Astrocyte (in vitro differentiated cells and primary cell): ENCODE measurements around the gene SLA2. TPM values are rescaled to one million over a fixed set of nuclear protein-coding genes. Genes with fewer than 3 reads are reported as not detected.

Experiments used
- DNase-seq: peaks from one replicate; pipeline ENCODE4 v3.0.0-alpha.2; 2010; ENCODE audit warnings: low read depth
- FAIRE-seq: peaks from 2 replicates; lab custom pipeline; 2011; peaks lifted over from hg19 to GRCh38; lab: Jason Lieb, UNC
- H2AFZ ChIP-seq: 2 replicates; pipeline ENCODE4 v1.6.0; 2012; ENCODE audit warnings: low read depth, low read length, inconsistent platforms
- H3K27ac ChIP-seq: 2 replicates; pipeline ENCODE4 v1.5.1; 2011; ENCODE audit warnings: low read depth, low read length, inconsistent platforms
- H3K27me3 ChIP-seq: 2 replicates; pipeline ENCODE4 v1.6.0; 2011; ENCODE audit warnings: low read length, inconsistent platforms; ENCODE audit not compliant: insufficient read depth
- H3K36me3 ChIP-seq: 2 replicates; pipeline ENCODE4 v1.5.1; 2011; ENCODE audit warnings: low read length, inconsistent platforms; ENCODE audit not compliant: insufficient read depth
- H3K4me1 ChIP-seq: 2 replicates; pipeline ENCODE4 v1.5.1; 2011; ENCODE audit warnings: low read length, inconsistent platforms; ENCODE audit not compliant: insufficient read depth
- H3K4me2 ChIP-seq: 2 replicates; pipeline ENCODE4 v1.6.0; 2012; ENCODE audit warnings: low read length, inconsistent platforms
- H3K4me3 ChIP-seq: 2 replicates; pipeline ENCODE4 v1.5.1; 2011; ENCODE audit warnings: low read depth, mild to moderate bottlenecking, low read length, inconsistent platforms; ENCODE audit not compliant: insufficient read depth
- H3K79me2 ChIP-seq: 2 replicates; pipeline ENCODE4 v1.6.0; 2012; ENCODE audit warnings: mild to moderate bottlenecking, low read length, inconsistent platforms; ENCODE audit not compliant: insufficient read depth
- H3K9ac ChIP-seq: 2 replicates; pipeline ENCODE4 v1.6.0; 2012; ENCODE audit warnings: mild to moderate bottlenecking, low read length, inconsistent platforms
- H3K9me3 ChIP-seq: 2 replicates; pipeline ENCODE4 v1.5.1; 2012; ENCODE audit warnings: low read depth, mild to moderate bottlenecking, low read length, inconsistent platforms; ENCODE audit not compliant: insufficient read depth
- H4K20me1 ChIP-seq: 2 replicates; pipeline ENCODE4 v1.6.0; 2012; ENCODE audit warnings: low read length, inconsistent platforms; ENCODE audit not compliant: insufficient read depth
- H3K27ac Mint-ChIP-seq: one replicate; pipeline ENCODE4 v1.8.0; 2021; ENCODE audit warnings: mild to moderate bottlenecking, mixed read lengths; ENCODE audit not compliant: unreplicated experiment
- H3K27me3 Mint-ChIP-seq: one replicate; pipeline ENCODE4 v1.8.0; 2021; ENCODE audit warnings: low read depth, mixed read lengths; ENCODE audit not compliant: unreplicated experiment
- H3K36me3 Mint-ChIP-seq: one replicate; pipeline ENCODE4 v1.8.0; 2021; ENCODE audit warnings: low read depth, mixed read lengths; ENCODE audit not compliant: unreplicated experiment
- H3K4me1 Mint-ChIP-seq: one replicate; pipeline ENCODE4 v1.8.0; 2021; ENCODE audit warnings: low read depth, mixed read lengths; ENCODE audit not compliant: unreplicated experiment
- H3K4me3 Mint-ChIP-seq: one replicate; pipeline ENCODE4 v1.8.0; 2021; ENCODE audit warnings: mild to moderate bottlenecking, moderate library complexity, mixed read lengths; ENCODE audit not compliant: unreplicated experiment
- H3K9me3 Mint-ChIP-seq: one replicate; pipeline ENCODE4 v1.8.0; 2021; ENCODE audit warnings: mild to moderate bottlenecking, mixed read lengths; ENCODE audit not compliant: unreplicated experiment
- EZH2 ChIP-seq: IDR thresholded peaks from 2 replicates; pipeline ENCODE4 v1.6.1; 2012; ENCODE audit warnings: mild to moderate bottlenecking, low read length, inconsistent platforms; ENCODE audit not compliant: insufficient read depth
- total RNA-seq: library from RNA; stranded (reverse); gene quantifications from 2 replicates; pipeline ENCODE4 v1.2.1, GENCODE V29; 2021
- TF ChIP-seq, protein P1 (sequence below): IDR thresholded peaks from 2 replicates; pipeline ENCODE4 v1.5.1; 2011; ENCODE audit warnings: low read depth, mild to moderate bottlenecking, inconsistent platforms, low read length, moderate library complexity; ENCODE audit not compliant: insufficient read depth

The SLA2 gene
- total RNA-seq, 1 donor from 2014 or later, result 0.14 TPM

DNA sequence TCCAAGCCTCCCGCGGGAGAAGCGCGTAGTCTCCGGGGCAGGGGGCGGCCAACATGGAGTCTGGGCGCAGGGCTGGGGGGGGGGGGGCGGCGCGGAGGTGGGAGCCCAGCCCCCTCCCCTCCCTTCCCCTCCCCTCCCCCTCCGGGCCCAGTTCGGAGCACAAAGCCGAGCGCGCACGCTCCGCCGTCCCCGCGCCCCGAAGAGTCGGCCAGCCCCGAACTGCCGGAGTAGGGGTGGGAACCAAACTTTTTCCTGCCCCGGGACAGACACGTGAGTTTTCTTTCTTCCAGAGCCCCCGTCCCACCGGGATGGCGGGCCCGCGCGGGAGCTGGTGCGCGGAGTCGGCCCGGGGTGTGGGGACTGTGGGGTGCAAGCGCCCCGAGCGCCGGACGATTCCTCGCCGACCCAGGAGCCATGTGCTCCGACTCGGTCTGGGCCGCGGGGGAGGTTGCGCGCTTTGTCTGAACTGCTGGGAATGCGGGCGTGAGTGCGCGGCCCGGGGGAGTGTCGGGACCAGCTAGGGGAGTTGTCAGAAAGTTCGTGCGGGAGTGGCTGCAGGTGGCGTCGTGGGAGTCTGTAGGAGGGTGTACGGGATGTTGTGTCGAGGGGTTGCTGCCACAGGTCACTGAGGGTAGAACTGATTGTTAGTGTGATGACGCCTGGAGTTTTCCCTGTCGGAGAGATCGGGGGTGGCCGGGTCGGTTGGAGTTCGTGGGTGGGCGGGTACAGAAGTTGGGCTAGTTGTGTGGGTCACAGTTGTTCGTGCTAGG lies 71.4 kb downstream of the SLA2 start:
- Mint-ChIP-seq H3K4me3 (peak overlapping the region; percentile 97), H3K27me3 (no peaks in the 10 kb centered on the region), H3K27ac (peak overlapping the region; percentile 91), H3K9me3 (no peaks in the 10 kb centered on the region), H3K4me1 (peaks cover 35% of the 10 kb centered on the region), H3K36me3 (peaks cover 11% of the 10 kb centered on the region)
- peaks cover 43% of the 10 kb centered on the region for H4K20me1 ChIP-seq
- peak overlapping the region; percentile 50 for H2AFZ ChIP-seq
- peak overlapping the region; percentile 69 for H3K4me3 ChIP-seq
- DNase-seq, result peak; percentile 41
- H3K9me3 ChIP-seq, result no peaks in the 10 kb centered on the region
- no peaks in the 10 kb centered on the region for H3K27me3 ChIP-seq
- H3K4me2 ChIP-seq, result peak overlapping the region; percentile 94
- no peak for FAIRE-seq
- H3K36me3 ChIP-seq, result no peaks in the 10 kb centered on the region
- H3K27ac ChIP-seq, result peak overlapping the region; percentile 66
- TF ChIP-seq, protein P1, sequence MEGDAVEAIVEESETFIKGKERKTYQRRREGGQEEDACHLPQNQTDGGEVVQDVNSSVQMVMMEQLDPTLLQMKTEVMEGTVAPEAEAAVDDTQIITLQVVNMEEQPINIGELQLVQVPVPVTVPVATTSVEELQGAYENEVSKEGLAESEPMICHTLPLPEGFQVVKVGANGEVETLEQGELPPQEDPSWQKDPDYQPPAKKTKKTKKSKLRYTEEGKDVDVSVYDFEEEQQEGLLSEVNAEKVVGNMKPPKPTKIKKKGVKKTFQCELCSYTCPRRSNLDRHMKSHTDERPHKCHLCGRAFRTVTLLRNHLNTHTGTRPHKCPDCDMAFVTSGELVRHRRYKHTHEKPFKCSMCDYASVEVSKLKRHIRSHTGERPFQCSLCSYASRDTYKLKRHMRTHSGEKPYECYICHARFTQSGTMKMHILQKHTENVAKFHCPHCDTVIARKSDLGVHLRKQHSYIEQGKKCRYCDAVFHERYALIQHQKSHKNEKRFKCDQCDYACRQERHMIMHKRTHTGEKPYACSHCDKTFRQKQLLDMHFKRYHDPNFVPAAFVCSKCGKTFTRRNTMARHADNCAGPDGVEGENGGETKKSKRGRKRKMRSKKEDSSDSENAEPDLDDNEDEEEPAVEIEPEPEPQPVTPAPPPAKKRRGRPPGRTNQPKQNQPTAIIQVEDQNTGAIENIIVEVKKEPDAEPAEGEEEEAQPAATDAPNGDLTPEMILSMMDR, result no peak
- TF ChIP-seq EZH2, result no peak
- peaks cover 47% of the 10 kb centered on the region for H3K79me2 ChIP-seq
- H3K9ac ChIP-seq, result peak overlapping the region; percentile 87
- H3K4me1 ChIP-seq, result peaks cover 27% of the 10 kb centered on the region

DNA sequence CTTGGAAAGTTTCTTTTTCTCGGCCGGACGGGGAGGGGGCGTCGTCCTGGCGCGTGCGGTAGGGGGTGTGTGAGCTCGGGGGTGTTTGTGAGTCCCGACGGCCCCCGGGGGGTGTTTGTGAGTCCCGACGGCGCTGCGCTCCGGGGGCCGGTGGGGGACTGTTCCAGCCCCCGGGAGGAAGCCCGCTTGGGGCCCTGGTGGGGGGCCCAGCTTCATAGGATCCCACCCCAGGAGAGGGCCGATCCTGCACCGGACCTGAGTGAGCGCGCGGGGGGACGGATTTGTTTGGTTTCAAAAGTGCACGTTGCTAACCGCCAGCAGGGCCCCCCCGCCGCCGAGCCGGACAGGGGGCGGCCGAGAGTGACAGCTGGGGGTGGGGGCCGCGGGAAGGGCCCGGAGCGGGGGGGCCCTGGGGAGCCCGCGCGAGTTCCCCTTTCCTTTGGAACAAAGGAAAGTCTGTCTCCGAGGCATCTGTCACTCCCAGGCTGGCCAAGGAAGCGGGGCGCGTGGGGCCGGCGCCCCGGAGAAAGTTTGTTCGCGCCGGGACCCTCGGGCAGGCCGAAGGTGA lies 72.1 kb downstream of the SLA2 start:
- no peaks in the 10 kb centered on the region for H3K9me3 Mint-ChIP-seq
- Histone ChIP-seq H3K9me3 (no peaks in the 10 kb centered on the region), H3K4me3 (peak overlapping the region; percentile 66), H3K4me2 (peak overlapping the region; percentile 94), H3K27ac (peak overlapping the region; percentile 66), H3K4me1 (peaks cover 28% of the 10 kb centered on the region), H4K20me1 (peaks cover 39% of the 10 kb centered on the region), H3K79me2 (peaks cover 43% of the 10 kb centered on the region), H2AFZ (peak overlapping the region; percentile 37), H3K27me3 (no peaks in the 10 kb centered on the region), H3K36me3 (no peaks in the 10 kb centered on the region), H3K9ac (peak overlapping the region; percentile 87)
- no peak for TF ChIP-seq EZH2
- H3K27me3 Mint-ChIP-seq, result no peaks in the 10 kb centered on the region
- FAIRE-seq (no peak), DNase-seq (no peak)
- no peak overlapping the region for H3K27ac Mint-ChIP-seq
- H3K4me1 Mint-ChIP-seq, result peaks cover 37% of the 10 kb centered on the region
- H3K4me3 Mint-ChIP-seq, result peak overlapping the region; percentile 74
- H3K36me3 Mint-ChIP-seq, result peaks cover 7% of the 10 kb centered on the region

DNA sequence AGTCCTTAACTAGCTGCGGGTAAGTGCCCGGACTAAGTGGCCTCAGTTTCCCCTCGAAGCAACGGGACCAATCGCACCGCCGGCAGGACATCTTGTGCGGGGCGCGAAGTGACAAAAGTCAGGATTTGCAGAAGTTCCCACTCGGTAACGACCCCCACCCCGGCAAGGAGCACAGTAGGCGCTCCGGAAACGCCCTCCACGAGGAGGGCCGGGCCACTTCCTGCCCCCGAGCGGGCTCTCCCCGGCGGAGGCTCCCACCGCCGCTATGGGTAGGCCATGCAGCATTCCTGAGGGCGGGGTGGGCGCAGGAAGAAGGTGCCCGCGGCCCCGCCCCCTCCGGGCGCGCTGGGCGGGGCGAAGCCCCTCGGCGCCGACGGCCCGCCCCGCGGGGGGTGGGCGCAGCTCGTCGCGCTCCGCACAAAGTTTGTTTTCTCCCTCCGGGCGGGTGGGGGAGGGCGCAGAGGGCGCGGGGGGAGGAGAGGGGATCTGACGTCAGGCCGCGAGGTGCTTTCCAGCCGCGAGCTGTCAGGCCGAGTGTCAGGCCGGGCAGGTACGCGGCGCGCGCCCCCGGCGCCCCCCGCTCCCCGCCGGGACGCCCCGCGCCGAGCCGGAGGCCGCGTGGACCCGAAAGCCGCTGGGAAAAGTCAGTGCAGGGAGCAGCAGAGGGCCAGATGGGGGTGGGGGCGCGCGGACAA lies 72.7 kb downstream of the SLA2 start, which contains the start of gene TGIF2:
Gene TGIF2, plus strand, starts transcription at position 495 of the 695 bp plus-strand sequence. CDS start 5,178 bp downstream, outside the sequence.
- Histone ChIP-seq H3K9me3 (no peaks in the 10 kb centered on the region), H4K20me1 (peaks cover 32% of the 10 kb centered on the region), H2AFZ (peak within 1 kb of the TSS; percentile 90), H3K27ac (peak within 1 kb of the TSS; percentile 66), H3K36me3 (no peaks in the 10 kb centered on the region), H3K27me3 (no peaks in the 10 kb centered on the region), H3K4me1 (peaks cover 28% of the 10 kb centered on the region), H3K4me3 (peak within 1 kb of the TSS; percentile 69), H3K79me2 (peaks cover 37% of the 10 kb centered on the region), H3K9ac (peak within 1 kb of the TSS; percentile 87), H3K4me2 (peak within 1 kb of the TSS; percentile 94)
- H3K27ac Mint-ChIP-seq, result peak within 1 kb of the TSS; percentile 96
- DNase-seq (peak; percentile 67), FAIRE-seq (no peak)
- TF ChIP-seq EZH2, result no peak
- TF ChIP-seq, protein P1, result no peak
- H3K27me3 Mint-ChIP-seq, result no peaks in the 10 kb centered on the region
- H3K9me3 Mint-ChIP-seq, result no peaks in the 10 kb centered on the region
- H3K4me1 Mint-ChIP-seq, result peaks cover 37% of the 10 kb centered on the region
- peak within 1 kb of the TSS; percentile 97 for H3K4me3 Mint-ChIP-seq
- H3K36me3 Mint-ChIP-seq, result peaks cover 2% of the 10 kb centered on the region
